GM12801 (cell line): ENCODE data around the gene GRIA4.

Source experiments
- CTCF ChIP-seq: IDR thresholded peaks from one replicate; pipeline ENCODE4 v1.5.1; 2011; ENCODE audit warnings: control low read depth; ENCODE audit not compliant: insufficient read length; ENCODE audit errors: extremely low read depth

Gene GRIA4

GRCh38 chr11:105878510-105878909, 268.6 kb downstream of the GRIA4 start:
- no peak for TF ChIP-seq CTCF

- TF ChIP-seq CTCF: no peak
Measured at GRCh38 chr11:105881027-105881426, 271.2 kb downstream of the GRIA4 start.

DNA sequence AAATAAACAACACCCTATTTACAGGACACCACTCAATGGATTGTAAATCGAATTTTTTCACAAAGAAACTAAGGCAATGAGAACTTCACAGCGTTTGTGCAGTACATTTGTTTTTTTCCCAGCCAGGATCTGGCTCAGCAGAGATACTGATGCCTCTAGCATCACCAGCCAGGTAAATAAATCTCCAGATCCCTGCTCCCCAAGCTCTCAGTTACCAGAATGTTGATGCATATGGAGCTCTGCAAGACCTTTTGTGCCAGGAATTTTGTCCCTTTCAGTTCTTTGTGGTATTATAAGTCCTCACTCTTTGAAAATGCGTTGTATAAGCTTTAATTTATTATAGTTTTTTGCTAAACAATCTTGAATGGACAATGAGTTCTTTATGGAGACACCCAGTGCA, 274.6 kb downstream of the GRIA4 start:
- TF ChIP-seq CTCF: no peak

DNA sequence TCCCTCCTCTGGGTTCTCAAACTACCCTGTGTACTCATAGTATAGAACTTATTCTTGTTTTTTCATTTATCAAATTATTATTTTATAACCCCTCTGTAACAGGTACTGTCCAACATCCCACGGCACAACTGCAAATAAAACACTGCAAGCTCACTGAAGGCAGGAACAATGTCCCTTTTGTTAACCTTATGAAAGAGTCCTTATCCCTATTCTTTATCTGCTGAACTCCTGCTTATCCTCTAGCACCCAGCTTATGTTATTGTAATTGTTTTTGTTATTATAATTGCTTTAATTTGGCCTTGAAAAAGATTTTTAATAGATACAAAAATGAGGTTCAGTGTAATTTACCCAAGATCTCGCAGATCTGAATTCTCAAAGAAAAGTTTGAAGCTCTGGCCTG, 281.8 kb downstream of the GRIA4 start:
- TF ChIP-seq CTCF: no peak

DNA sequence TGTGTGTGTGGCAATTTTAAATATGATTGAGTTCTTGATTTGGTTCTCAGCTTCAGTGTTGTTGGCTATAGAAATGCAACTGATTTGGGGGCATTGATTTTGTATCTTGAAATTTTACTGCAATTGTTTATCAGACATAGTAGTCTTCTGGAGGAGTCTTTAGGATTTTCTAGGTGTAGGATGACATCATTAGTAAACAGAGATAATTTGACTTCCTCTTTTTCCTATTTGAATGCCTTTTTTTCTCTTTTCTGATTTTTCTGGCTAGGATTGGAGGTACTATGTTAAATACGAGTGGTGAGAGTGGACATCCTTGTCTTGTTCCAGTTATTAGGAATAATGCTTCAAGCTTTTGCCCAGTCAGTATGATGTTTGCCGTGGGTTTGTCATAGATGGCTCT, 287.3 kb downstream of the GRIA4 start:
- TF ChIP-seq CTCF: no peak

- TF ChIP-seq CTCF: no peak
Measured at GRCh38 chr11:105899772-105900171, 289.9 kb downstream of the GRIA4 start.

DNA sequence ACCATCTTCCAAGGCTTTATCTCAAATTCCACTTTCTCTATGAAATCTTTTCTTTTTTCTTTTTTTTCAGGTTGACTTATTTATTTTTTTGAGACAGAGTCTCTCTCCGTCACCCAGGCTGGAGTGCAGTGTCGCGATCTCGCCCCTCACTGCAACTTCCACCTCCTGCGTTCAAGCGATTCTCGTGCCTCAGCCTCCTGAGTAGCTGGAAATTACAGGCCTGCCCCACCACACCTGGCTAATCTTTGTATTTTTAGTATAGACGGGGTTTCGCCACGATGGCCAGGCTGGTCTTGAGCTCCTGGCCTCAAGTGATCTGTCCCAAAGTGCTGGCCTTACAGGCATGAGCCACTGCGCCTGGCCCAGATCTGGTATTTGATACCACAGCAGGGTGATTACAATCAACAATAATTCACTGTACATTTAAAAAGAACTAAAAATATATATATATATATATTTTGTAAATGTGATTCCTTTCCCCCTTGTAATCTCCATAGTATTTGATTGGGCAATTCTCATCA, 290.7 kb downstream of the GRIA4 start:
- no peak for TF ChIP-seq CTCF

GRCh38 chr11:105903113-105903512, 293.2 kb downstream of the GRIA4 start:
- no peak for TF ChIP-seq CTCF
